ENCODE measurements around the gene SNAPIN. TPM values are rescaled to one million over a fixed set of nuclear protein-coding genes. Genes with fewer than 3 reads are reported as not detected.
"Not testable (repeated sequence)": the region's sequence is repeated elsewhere in the genome, so short reads cannot be mapped to it uniquely, and the experiment has no call there.

SNAPIN gene
- total and polyA plus RNA-seq, 8 donors: 34.5 to 44.1 (median 38.4) TPM

DNA sequence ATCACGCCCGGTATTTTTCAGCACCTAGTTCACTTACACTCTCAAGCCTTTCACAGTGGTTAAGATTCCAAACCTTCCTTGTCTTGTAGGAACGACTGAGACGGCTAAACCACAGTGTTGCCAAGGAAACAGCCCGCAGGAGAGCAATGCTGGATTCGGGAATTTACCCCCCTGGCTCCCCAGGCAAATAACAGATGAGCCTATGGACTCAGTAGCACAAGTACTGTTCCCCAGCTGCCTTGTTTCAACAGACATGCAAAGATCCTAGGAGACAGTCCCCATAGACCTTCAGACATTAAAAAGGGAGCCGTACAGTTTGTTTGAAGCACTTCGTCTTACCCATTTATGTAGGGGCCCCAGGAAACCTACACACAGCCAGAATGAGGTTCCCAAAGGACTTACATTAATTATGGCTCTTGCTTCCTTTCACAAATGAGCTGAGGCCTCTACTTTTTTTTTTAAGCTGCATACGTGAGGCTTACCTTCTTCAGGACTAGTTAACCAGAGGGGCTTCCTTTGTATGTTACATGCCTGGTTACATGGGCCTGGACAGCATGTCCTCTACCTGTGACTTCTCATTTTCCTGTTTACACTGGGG, 2.7 kb downstream of the SNAPIN start:
- Histone ChIP-seq H3K4me1 (peaks cover 5 to 30% of the 10 kb centered on the region in 2 donors), H3K36me3 (peaks cover 8 to 59% of the 10 kb centered on the region in 2 donors), H3K27me3 (no peaks in the 10 kb centered on the region), H3K9me3 (no peaks in the 10 kb centered on the region), H3K4me3 (no peak overlapping the region), H3K27ac (no peak overlapping the region)
- intact Hi-C loops (cut with DNase I): no loop called here
- TF ChIP-seq, protein P1, sequence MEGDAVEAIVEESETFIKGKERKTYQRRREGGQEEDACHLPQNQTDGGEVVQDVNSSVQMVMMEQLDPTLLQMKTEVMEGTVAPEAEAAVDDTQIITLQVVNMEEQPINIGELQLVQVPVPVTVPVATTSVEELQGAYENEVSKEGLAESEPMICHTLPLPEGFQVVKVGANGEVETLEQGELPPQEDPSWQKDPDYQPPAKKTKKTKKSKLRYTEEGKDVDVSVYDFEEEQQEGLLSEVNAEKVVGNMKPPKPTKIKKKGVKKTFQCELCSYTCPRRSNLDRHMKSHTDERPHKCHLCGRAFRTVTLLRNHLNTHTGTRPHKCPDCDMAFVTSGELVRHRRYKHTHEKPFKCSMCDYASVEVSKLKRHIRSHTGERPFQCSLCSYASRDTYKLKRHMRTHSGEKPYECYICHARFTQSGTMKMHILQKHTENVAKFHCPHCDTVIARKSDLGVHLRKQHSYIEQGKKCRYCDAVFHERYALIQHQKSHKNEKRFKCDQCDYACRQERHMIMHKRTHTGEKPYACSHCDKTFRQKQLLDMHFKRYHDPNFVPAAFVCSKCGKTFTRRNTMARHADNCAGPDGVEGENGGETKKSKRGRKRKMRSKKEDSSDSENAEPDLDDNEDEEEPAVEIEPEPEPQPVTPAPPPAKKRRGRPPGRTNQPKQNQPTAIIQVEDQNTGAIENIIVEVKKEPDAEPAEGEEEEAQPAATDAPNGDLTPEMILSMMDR (IDR thresholded peaks at IDR 0.05): no peak
- ATAC-seq (no peak), DNase-seq (no peak)

- Histone ChIP-seq H3K27me3 (no peaks in the 10 kb centered on the region), H3K4me3 (no peak overlapping the region), H3K9me3 (no peaks in the 10 kb centered on the region), H3K36me3 (peaks cover 8 to 70% of the 10 kb centered on the region in 2 donors), H3K4me1 (peaks cover 5 to 30% of the 10 kb centered on the region in 2 donors), H3K27ac (peak overlapping the region in 1 of 2 donors; percentile 20)
- DNase-seq (no peak), ATAC-seq (no peak)
- intact Hi-C loops (cut with DNase I): no loop called here
- TF ChIP-seq, protein P1 (IDR thresholded peaks at IDR 0.05): no peak
These were observed 3.8 kb downstream of the SNAPIN start for GRCh38 chr1:153662269-153662668.

- TF ChIP-seq, protein P1 (IDR thresholded peaks at IDR 0.05): no peak
- DNase-seq: no peak
- no peak overlapping the region for H3K4me3 ChIP-seq
- H3K9me3 ChIP-seq: no peaks in the 10 kb centered on the region
- peaks cover 8 to 79% of the 10 kb centered on the region in 2 donors for H3K36me3 ChIP-seq
- no peaks in the 10 kb centered on the region for H3K27me3 ChIP-seq
- H3K27ac ChIP-seq: peak overlapping the region in 1 of 2 donors; percentile 20
- intact Hi-C loops (cut with DNase I): no loop called here
- no peak for ATAC-seq
- peaks cover 1 to 29% of the 10 kb centered on the region in 2 donors for H3K4me1 ChIP-seq
These were observed 4.7 kb downstream of the SNAPIN start for GRCh38 chr1:153663211-153663610.

DNA sequence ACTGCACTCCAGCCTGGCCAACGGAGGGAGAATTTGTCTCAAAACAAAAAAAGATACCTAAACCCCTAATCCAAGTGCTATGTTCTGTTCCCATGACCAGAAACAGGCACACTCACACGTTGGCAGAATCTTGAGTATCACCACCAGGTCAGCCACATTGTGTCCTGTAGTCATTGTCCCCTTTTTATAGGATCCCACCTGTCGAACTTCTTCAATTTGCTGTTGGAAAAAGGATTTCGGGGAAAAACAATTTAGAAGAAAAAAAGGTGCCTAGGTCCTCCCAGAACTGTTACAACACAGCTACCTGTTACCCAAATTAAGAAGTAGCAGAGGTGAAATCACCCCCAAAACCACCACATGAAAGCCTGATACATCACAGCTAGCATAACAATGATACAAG, 8.9 kb downstream of the SNAPIN start:
- DNase-seq: no peak
- TF ChIP-seq, protein P1 (IDR thresholded peaks at IDR 0.05): no peak
- no peak for ATAC-seq
- intact Hi-C loops (cut with DNase I): no loop called here
- no peaks in the 10 kb centered on the region for H3K27me3 ChIP-seq
- no peaks in the 10 kb centered on the region for H3K9me3 ChIP-seq
- H3K27ac ChIP-seq: no peak overlapping the region
- peaks cover 9 to 45% of the 10 kb centered on the region in 2 donors for H3K4me1 ChIP-seq
- H3K36me3 ChIP-seq: peaks cover 8 to 70% of the 10 kb centered on the region in 2 donors
- no peak overlapping the region for H3K4me3 ChIP-seq

DNA sequence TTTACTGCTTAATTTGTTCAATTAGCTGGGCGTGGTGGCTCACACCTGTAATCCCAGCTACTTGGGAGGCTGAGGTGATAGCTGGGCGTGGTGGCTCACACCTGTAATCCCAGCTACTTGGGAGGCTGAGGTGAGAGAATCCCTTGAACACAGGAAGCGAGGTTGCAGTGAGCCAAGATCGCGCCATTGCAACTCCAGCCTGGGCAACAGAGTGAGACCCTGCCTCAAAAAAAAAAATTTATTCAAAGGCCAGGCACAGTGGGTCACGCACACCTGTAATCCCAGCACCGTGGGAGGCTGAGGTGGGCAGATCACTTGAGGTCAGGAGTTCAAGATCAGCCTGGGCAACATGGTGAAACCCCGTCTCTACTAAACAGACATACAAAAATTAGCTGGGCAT, 10.2 kb downstream of the SNAPIN start:
- H3K27ac ChIP-seq; intact Hi-C loops (cut with DNase I); H3K9me3 ChIP-seq; H3K4me3 ChIP-seq; H3K27me3 ChIP-seq; DNase-seq; ATAC-seq: not testable (repeated sequence)
- Histone ChIP-seq H3K36me3 (peaks cover 8 to 58% of the 10 kb centered on the region in 2 donors), H3K4me1 (peaks cover 9 to 37% of the 10 kb centered on the region in 2 donors)

DNA sequence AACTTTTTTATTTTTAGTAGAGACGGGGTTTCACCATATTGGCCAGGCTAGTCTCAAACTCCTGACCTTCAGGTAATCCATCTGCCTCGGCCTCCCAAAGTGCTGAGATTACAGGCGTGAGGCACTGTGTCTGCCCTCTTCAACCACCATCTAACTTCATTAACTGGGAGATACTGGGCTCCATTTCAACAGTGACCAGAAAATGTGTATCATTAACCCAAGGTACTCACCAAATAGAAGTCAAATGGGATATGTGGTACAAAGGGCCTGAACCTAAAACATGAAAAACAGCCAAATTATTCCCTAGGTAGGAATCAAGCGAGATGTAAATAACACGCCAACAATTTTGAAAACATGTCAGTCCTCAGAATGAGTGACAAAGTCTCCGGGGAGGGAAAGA, 11.1 kb downstream of the SNAPIN start:
- peaks cover 5 to 49% of the 10 kb centered on the region in 2 donors for H3K36me3 ChIP-seq
- peak overlapping the region; percentile 89 to 91 for H3K4me3 ChIP-seq
- H3K27ac ChIP-seq: no peak overlapping the region
- no peaks in the 10 kb centered on the region for H3K9me3 ChIP-seq
- intact Hi-C loops (cut with DNase I): loop anchor here in 1 of 2 donors (10.0 kb wide), 1 partner anchor 75 kb away; no protein-coding TSS in a partner anchor
- DNase-seq (no peak), ATAC-seq (no peak)
- TF ChIP-seq, protein P1 (IDR thresholded peaks at IDR 0.05): no peak
- H3K4me1 ChIP-seq: peaks cover 9 to 37% of the 10 kb centered on the region in 2 donors
- no peaks in the 10 kb centered on the region for H3K27me3 ChIP-seq

Measured in left lung (tissue), 10 donors.